Hematopoietic multipotent progenitor cell treated with erythropoietin and hydrocortisone succinate and interleukin-3 and kit ligand, for 4 days (in vitro differentiated cells): ENCODE results near the gene OSBPL6.

ENCODE experiments used
- DNase-seq: peaks from one replicate; pipeline ENCODE4 v3.0.0-alpha.2; 2015

The OSBPL6 gene

GRCh38 chr2:178242552-178242883 lies 48.2 kb downstream of the OSBPL6 start:
- DNase-seq: no peak

GRCh38 chr2:178243961-178244360 lies 49.6 kb downstream of the OSBPL6 start:
- no peak for DNase-seq

GRCh38 chr2:178244777-178245176 lies 50.5 kb downstream of the OSBPL6 start:
- DNase-seq: no peak

GRCh38 chr2:178246696-178247095 lies 52.4 kb downstream of the OSBPL6 start:
- no peak for DNase-seq

GRCh38 chr2:178247250-178247649 lies 52.9 kb downstream of the OSBPL6 start:
- DNase-seq: no peak

- peak; percentile 23 for DNase-seq
Observed at GRCh38 chr2:178250429-178250828, 56.1 kb downstream of the OSBPL6 start.

- DNase-seq: no peak
Observed at GRCh38 chr2:178251151-178251955, 57.0 kb downstream of the OSBPL6 start.

GRCh38 chr2:178256382-178257042 lies 62.2 kb downstream of the OSBPL6 start:
- DNase-seq: no peak

- no peak for DNase-seq
Observed at GRCh38 chr2:178257127-178257526, 62.8 kb downstream of the OSBPL6 start.

GRCh38 chr2:178258916-178259315 lies 64.6 kb downstream of the OSBPL6 start:
- no peak for DNase-seq

- no peak for DNase-seq
Observed at GRCh38 chr2:178263159-178263860, 69.0 kb downstream of the OSBPL6 start.

- no peak for DNase-seq
Observed at GRCh38 chr2:178264211-178264610, 69.9 kb downstream of the OSBPL6 start.

- no peak for DNase-seq
Observed at GRCh38 chr2:178265851-178266250, 71.5 kb downstream of the OSBPL6 start.

GRCh38 chr2:178266445-178266844 lies 72.1 kb downstream of the OSBPL6 start:
- no peak for DNase-seq

GRCh38 chr2:178267660-178268059 lies 73.3 kb downstream of the OSBPL6 start:
- no peak for DNase-seq

GRCh38 chr2:178268435-178268834 lies 74.1 kb downstream of the OSBPL6 start:
- no peak for DNase-seq

GRCh38 chr2:178269438-178270224 lies 75.3 kb downstream of the OSBPL6 start:
- DNase-seq: no peak

GRCh38 chr2:178270338-178270737 lies 76.0 kb downstream of the OSBPL6 start:
- DNase-seq: no peak

- DNase-seq: no peak
Observed at GRCh38 chr2:178271094-178271493, 76.8 kb downstream of the OSBPL6 start.

GRCh38 chr2:178271629-178272333 lies 77.5 kb downstream of the OSBPL6 start:
- no peak for DNase-seq

GRCh38 chr2:178273787-178274360 lies 79.6 kb downstream of the OSBPL6 start:
- DNase-seq: peak; percentile 84

- DNase-seq: peak; percentile 78
Observed at GRCh38 chr2:178275600-178275999, 81.3 kb downstream of the OSBPL6 start.
